Astrocyte (in vitro differentiated cells and primary cell): ENCODE data around the gene ARSI.

ENCODE experiments used
- EZH2 ChIP-seq: IDR thresholded peaks from 2 replicates; pipeline ENCODE4 v1.6.1; 2012; ENCODE audit warnings: mild to moderate bottlenecking, low read length, inconsistent platforms; ENCODE audit not compliant: insufficient read depth
- TF ChIP-seq, protein P1 (sequence below): IDR thresholded peaks from 2 replicates; pipeline ENCODE4 v1.5.1; 2011; ENCODE audit warnings: low read depth, mild to moderate bottlenecking, inconsistent platforms, low read length, moderate library complexity; ENCODE audit not compliant: insufficient read depth

DNA sequence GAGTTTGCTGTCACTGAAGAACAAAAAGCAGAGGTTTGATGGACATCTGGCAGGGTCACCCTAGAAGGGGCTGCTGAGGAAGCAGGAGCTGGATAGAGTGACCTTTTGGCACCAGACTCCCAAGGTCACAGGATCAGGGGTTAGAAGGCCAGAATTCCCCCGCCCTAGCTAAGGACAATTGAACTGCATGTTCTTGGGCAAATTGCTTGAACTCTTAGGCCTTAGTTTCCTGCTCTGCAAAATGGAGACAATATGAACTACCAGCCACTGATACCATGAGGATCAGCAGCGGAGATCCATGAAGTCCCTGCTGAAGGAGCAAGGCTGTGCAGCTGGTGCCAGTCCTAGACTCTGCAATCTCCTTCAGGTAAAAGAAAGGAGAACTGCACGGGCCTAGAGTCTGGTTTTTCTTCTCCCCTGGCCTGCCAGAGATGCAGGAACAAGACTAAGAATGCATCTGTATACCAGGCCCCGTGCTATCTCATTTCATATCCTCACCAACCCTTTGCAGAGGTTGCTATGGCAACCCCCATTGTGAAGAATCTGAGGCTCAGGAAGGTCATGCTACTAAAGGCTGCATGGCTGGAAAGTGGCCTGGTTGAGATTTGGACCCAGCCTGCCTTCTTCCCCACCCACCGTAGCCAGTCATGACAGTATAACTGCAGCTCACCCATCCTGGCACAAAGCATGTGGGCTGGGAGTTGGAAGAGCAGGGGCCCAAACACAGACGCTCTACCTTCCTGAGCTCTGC lies 46.9 kb downstream of the ARSI start:
- TF ChIP-seq, protein P1, sequence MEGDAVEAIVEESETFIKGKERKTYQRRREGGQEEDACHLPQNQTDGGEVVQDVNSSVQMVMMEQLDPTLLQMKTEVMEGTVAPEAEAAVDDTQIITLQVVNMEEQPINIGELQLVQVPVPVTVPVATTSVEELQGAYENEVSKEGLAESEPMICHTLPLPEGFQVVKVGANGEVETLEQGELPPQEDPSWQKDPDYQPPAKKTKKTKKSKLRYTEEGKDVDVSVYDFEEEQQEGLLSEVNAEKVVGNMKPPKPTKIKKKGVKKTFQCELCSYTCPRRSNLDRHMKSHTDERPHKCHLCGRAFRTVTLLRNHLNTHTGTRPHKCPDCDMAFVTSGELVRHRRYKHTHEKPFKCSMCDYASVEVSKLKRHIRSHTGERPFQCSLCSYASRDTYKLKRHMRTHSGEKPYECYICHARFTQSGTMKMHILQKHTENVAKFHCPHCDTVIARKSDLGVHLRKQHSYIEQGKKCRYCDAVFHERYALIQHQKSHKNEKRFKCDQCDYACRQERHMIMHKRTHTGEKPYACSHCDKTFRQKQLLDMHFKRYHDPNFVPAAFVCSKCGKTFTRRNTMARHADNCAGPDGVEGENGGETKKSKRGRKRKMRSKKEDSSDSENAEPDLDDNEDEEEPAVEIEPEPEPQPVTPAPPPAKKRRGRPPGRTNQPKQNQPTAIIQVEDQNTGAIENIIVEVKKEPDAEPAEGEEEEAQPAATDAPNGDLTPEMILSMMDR = no peak
- TF ChIP-seq EZH2 = no peak
